HepG2 (cell line): Measurements from ENCODE around the gene LTB4R2. TPM values are rescaled to one million over a fixed set of nuclear protein-coding genes. Genes with fewer than 3 reads are reported as not detected.
A peak's percentile ranks its signal among the peaks of the same experiment; 100 is the strongest.

ENCODE experiments used
- ESRRA ChIP-seq: sonication (generic); formaldehyde crosslinking; IDR thresholded peaks from 2 replicates; pipeline ENCODE4 v1.5.1; 2020; ENCODE audit warnings: mild to moderate bottlenecking, low read depth, missing genetic modification reagents
- MBD4 ChIP-seq: IDR thresholded peaks from 2 replicates; pipeline ENCODE4 v1.6.1; 2012; ENCODE audit warnings: low read length, inconsistent platforms, borderline replicate concordance
- PHF8 ChIP-seq: sonication (generic); formaldehyde crosslinking; IDR thresholded peaks from 2 replicates; pipeline ENCODE4 v1.5.0; 2020; ENCODE audit warnings: missing genetic modification reagents
- PRMT3 ChIP-seq: sonication (generic); formaldehyde crosslinking; IDR thresholded peaks from 2 replicates; pipeline ENCODE4 v1.8.1; 2022; ENCODE audit warnings: low read depth, mild to moderate bottlenecking, moderate library complexity, missing genetic modification reagents, borderline replicate concordance
- PRPF4 ChIP-seq: fragments of 200-400 bp; formaldehyde crosslinking; IDR thresholded peaks from 2 replicates; pipeline ENCODE4 v1.6.1; 2016; ENCODE audit warnings: low read length, low read depth; ENCODE audit not compliant: poor library complexity, severe bottlenecking
- TMF1 ChIP-seq: sonication (generic); formaldehyde crosslinking; IDR thresholded peaks from 2 replicates; pipeline ENCODE4 v1.8.1; 2022; ENCODE audit warnings: low read depth, missing genetic modification reagents
- ZBTB8A ChIP-seq: sonication (generic); formaldehyde crosslinking; IDR thresholded peaks from 2 replicates; pipeline ENCODE4 v1.4.0; 2020; ENCODE audit warnings: mild to moderate bottlenecking, low read depth, missing genetic modification reagents, borderline replicate concordance
- ZNF317 ChIP-seq: sonication (generic); formaldehyde crosslinking; IDR thresholded peaks from 2 replicates; pipeline ENCODE4 v1.5.0; 2020; ENCODE audit warnings: mild to moderate bottlenecking, missing genetic modification reagents
- ZNF670 ChIP-seq: sonication (generic); formaldehyde crosslinking; IDR thresholded peaks from 2 replicates; pipeline ENCODE4 v1.8.0; 2022; ENCODE audit warnings: mild to moderate bottlenecking, missing genetic modification reagents, borderline replicate concordance
- ZNF713 ChIP-seq: sonication (generic); formaldehyde crosslinking; IDR thresholded peaks from 2 replicates; pipeline ENCODE4 v1.4.0; 2020; ENCODE audit warnings: mild to moderate bottlenecking, missing genetic modification reagents
- ZNF781 ChIP-seq: sonication (generic); formaldehyde crosslinking; IDR thresholded peaks from 2 replicates; pipeline ENCODE4 v1.5.1; 2020; ENCODE audit warnings: borderline replicate concordance, mild to moderate bottlenecking, missing genetic modification reagents; ENCODE audit errors: not compliant biosample characterization
- polyA plus RNA-seq, 8 experiments: library from polyadenylated mRNA; depleted of rRNA in 3 of 8; stranded (reverse) in 7 of 8; unstranded in 1 of 8; fragments of >200 nt; fragmentation: Illumina TruSeq in 4 of 8; extraction: Trizol in 4 of 8; gene quantifications; 2 replicates each; pipeline versions ENCODE4 v1.2.1 to v1.2.3, GENCODE V29; 2011 to 2016; ENCODE audit warnings: low read depth in 4 of 8, missing spikeins in 1 of 8, mixed read lengths in 1 of 8; ENCODE audit not compliant: insufficient read depth in 1 of 8
- total RNA-seq, 5 experiments: library from RNA; depleted of rRNA; stranded (reverse); fragments of >200 nt; fragmentation: Illumina TruSeq; extraction: Trizol; gene quantifications; 2 replicates each; pipeline ENCODE4 v1.2.3, GENCODE V29; 2016; ENCODE audit warnings: low read depth in 1 of 5
- TF ChIP-seq, protein P1 (sequence below): IDR thresholded peaks from 2 replicates; pipeline ENCODE4 v1.6.1; 2012; ENCODE audit warnings: low read length, improper control_type of control experiment
- TF ChIP-seq, protein P2 (sequence below): sonication (generic); formaldehyde crosslinking; IDR thresholded peaks from 2 replicates; pipeline ENCODE4 v1.8.1; 2023; ENCODE audit warnings: mild to moderate bottlenecking, inconsistent platforms, moderate library complexity, missing genetic modification reagents, borderline replicate concordance
- TF ChIP-seq, protein P3 (sequence below): sonication (generic); formaldehyde crosslinking; IDR thresholded peaks from 2 replicates; pipeline ENCODE4 v1.5.0; 2020; ENCODE audit warnings: missing genetic modification reagents, mild to moderate bottlenecking, borderline replicate concordance
- TF ChIP-seq, protein P4 (sequence below): sonication (generic); formaldehyde crosslinking; IDR thresholded peaks from 2 replicates; pipeline ENCODE4 v1.4.0; 2020; ENCODE audit warnings: missing genetic modification reagents
- TF ChIP-seq, protein P5 (sequence below): sonication (generic); formaldehyde crosslinking; IDR thresholded peaks from 2 replicates; pipeline ENCODE4 v1.5.1; 2020; ENCODE audit warnings: missing genetic modification reagents, mild to moderate bottlenecking, borderline replicate concordance

LTB4R2 gene
- total and polyA plus RNA-seq, 2 of the 13 experiments (the other 11 are each of a cell fraction or from before 2014, with no cell fraction given): 3.9 to 6.9 TPM

DNA sequence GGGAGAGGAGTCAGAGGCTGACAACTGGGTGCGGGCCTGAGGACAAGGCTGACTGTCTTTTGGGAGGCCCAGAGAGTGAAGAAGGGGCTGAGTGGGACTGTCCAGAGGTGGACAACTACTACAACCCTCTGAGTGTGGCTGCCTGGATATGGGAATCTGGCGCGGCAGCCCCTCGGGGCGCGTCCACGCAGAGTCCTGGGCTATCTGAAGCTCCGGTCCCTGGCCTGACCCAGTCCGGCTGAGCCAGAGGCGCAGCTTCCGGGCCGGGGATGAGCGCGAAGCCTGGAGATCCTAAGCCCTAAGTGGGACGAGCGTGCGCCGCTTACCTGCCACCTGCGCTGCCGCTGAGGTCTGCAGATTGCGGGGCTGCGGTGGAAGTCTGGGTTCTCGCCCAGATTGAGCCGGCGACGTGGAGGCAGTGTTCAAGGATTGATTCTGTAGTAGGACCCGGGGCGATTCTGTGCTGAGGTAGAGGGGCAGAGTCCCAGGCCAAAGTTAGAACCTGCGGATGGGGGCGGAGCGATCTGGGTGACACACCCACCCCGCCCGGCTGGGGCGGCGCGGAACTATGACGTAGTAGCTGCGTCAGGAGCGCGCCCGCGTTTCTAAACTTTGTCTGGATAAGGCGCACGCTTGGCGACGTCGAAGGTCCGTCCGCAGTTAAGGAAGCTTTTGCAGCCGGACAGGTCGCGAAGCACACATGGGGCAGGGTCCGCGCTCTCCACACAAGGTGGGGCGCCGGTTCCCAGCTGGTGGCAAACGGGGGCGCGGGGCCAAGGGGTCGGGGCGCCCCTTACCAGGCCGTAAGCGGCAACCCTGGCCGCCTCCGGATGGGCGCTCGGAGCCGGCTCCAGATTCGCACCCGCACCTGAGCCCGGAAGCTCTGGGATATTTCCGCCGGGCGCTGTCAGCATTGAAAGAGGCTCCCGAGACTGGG lies 10.4 kb upstream of the LTB4R2 start, which contains the start of the genes DHRS1 and NOP9 (continued):
- TF ChIP-seq, protein P1, sequence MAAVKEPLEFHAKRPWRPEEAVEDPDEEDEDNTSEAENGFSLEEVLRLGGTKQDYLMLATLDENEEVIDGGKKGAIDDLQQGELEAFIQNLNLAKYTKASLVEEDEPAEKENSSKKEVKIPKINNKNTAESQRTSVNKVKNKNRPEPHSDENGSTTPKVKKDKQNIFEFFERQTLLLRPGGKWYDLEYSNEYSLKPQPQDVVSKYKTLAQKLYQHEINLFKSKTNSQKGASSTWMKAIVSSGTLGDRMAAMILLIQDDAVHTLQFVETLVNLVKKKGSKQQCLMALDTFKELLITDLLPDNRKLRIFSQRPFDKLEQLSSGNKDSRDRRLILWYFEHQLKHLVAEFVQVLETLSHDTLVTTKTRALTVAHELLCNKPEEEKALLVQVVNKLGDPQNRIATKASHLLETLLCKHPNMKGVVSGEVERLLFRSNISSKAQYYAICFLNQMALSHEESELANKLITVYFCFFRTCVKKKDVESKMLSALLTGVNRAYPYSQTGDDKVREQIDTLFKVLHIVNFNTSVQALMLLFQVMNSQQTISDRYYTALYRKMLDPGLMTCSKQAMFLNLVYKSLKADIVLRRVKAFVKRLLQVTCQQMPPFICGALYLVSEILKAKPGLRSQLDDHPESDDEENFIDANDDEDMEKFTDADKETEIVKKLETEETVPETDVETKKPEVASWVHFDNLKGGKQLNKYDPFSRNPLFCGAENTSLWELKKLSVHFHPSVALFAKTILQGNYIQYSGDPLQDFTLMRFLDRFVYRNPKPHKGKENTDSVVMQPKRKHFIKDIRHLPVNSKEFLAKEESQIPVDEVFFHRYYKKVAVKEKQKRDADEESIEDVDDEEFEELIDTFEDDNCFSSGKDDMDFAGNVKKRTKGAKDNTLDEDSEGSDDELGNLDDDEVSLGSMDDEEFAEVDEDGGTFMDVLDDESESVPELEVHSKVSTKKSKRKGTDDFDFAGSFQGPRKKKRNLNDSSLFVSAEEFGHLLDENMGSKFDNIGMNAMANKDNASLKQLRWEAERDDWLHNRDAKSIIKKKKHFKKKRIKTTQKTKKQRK: no peak
- TF ChIP-seq, protein P2, sequence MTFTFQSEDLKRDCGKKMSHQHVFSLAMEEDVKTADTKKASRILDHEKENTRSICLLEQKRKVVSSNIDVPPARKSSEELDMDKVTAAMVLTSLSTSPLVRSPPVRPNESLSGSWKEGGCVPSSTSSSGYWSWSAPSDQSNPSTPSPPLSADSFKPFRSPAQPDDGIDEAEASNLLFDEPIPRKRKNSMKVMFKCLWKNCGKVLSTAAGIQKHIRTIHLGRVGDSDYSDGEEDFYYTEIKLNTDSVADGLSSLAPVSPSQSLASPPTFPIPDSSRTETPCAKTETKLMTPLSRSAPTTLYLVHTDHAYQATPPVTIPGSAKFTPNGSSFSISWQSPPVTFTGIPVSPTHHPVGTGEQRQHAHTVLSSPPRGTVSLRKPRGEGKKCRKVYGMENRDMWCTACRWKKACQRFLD (CRISPR knock-in tag): peak; percentile 99
- TF ChIP-seq, protein P3, sequence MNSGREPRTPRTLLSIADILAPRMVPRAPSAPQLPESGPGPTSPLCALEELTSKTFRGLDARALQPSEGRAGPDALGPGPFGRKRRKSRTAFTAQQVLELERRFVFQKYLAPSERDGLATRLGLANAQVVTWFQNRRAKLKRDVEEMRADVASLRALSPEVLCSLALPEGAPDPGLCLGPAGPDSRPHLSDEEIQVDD (CRISPR knock-in tag): 0 out of 2 replicates have a peak, but pooled peaks have one; percentile 19
- TF ChIP-seq, protein P4, sequence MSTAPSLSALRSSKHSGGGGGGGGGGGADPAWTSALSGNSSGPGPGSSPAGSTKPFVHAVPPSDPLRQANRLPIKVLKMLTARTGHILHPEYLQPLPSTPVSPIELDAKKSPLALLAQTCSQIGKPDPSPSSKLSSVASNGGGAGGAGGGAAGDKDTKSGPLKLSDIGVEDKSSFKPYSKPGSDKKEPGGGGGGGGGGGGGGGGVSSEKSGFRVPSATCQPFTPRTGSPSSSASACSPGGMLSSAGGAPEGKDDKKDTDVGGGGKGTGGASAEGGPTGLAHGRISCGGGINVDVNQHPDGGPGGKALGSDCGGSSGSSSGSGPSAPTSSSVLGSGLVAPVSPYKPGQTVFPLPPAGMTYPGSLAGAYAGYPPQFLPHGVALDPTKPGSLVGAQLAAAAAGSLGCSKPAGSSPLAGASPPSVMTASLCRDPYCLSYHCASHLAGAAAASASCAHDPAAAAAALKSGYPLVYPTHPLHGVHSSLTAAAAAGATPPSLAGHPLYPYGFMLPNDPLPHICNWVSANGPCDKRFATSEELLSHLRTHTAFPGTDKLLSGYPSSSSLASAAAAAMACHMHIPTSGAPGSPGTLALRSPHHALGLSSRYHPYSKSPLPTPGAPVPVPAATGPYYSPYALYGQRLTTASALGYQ (CRISPR knock-in tag): peak; percentile 95
- TF ChIP-seq ZNF317 (CRISPR knock-in tag): peak; percentile 94
- TF ChIP-seq PHF8 (CRISPR knock-in tag): peak; percentile 100
- TF ChIP-seq ZNF670 (CRISPR knock-in tag): peak; percentile 92; the same call in 1 of the 2 replicates
- peak; percentile 80; the same call in 1 of the 2 replicates for TF ChIP-seq ZBTB8A (CRISPR knock-in tag)
- no peak for TF ChIP-seq MBD4
- no peak for TF ChIP-seq PRMT3
- peak; percentile 67; the same call in 1 of the 2 replicates for TF ChIP-seq ESRRA (CRISPR knock-in tag)
- TF ChIP-seq TMF1 (CRISPR knock-in tag): no peak
- TF ChIP-seq PRPF4: no peak
- TF ChIP-seq ZNF713: no peak
- TF ChIP-seq, protein P5, sequence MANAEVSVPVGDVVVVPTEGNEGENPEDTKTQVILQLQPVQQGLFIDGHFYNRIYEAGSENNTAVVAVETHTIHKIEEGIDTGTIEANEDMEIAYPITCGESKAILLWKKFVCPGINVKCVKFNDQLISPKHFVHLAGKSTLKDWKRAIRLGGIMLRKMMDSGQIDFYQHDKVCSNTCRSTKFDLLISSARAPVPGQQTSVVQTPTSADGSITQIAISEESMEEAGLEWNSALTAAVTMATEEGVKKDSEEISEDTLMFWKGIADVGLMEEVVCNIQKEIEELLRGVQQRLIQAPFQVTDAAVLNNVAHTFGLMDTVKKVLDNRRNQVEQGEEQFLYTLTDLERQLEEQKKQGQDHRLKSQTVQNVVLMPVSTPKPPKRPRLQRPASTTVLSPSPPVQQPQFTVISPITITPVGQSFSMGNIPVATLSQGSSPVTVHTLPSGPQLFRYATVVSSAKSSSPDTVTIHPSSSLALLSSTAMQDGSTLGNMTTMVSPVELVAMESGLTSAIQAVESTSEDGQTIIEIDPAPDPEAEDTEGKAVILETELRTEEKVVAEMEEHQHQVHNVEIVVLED (CRISPR knock-in tag): peak; percentile 97
- peak; percentile 99 for TF ChIP-seq ZNF781 (CRISPR knock-in tag)
